Prostate gland (tissue), 2 donors: ENCODE results near the gene PDE2A. TPM values are rescaled to one million over a fixed set of nuclear protein-coding genes. Genes with fewer than 3 reads are reported as not detected.

ENCODE experiments used
- DNase-seq: peaks from one replicate; pipeline ENCODE4 v3.0.0-alpha.2; 2019; ENCODE audit warnings: low spot score
- H3K27ac ChIP-seq, 2 donors: fragments of 200-600 bp; sonication (generic); 2 replicates each; pipeline ENCODE4 v1.5.1; 2017 to 2019
- H3K27me3 ChIP-seq: fragments of 200-600 bp; sonication (generic); replicated peaks from 2 replicates; pipeline ENCODE4 v1.5.1; 2019; ENCODE audit not compliant: insufficient read depth
- H3K36me3 ChIP-seq, 2 donors: fragments of 200-600 bp; sonication (generic); 1 replicate in 1 of 2; 2 replicates in 1 of 2; pipeline versions ENCODE4 v1.5.1 to v1.8.1; 2017 to 2019
- H3K4me1 ChIP-seq: fragments of 200-600 bp; sonication (generic); replicated peaks from 2 replicates; pipeline ENCODE4 v1.5.1; 2019
- H3K4me3 ChIP-seq, 2 donors: fragments of 200-600 bp; sonication (generic); 2 replicates each; pipeline ENCODE4 v1.5.1; 2017 to 2019
- H3K9me3 ChIP-seq: fragments of 200-600 bp; sonication (generic); 2 replicates; pipeline ENCODE4 v1.5.1; 2017
- CTCF ChIP-seq, 4 experiments: fragments of 200-600 bp in 2 of 4; fragments of 450-650 bp in 2 of 4; sonication (generic) in 2 of 4; IDR thresholded peaks; 1 replicate in 3 of 4; 2 replicates in 1 of 4; pipeline ENCODE4 v1.5.1; 2016 to 2019; ENCODE audit warnings: antibody characterized with exemption in 4 of 4, mild to moderate bottlenecking in 2 of 4, moderate library complexity in 2 of 4
- POLR2A ChIP-seq: fragments of 450-650 bp; IDR thresholded peaks from one replicate; pipeline ENCODE4 v1.6.1; 2016; ENCODE audit warnings: antibody characterized with exemption, mild to moderate bottlenecking
- POLR2AphosphoS5 ChIP-seq: sonication (generic); formaldehyde crosslinking; IDR thresholded peaks from one replicate; pipeline ENCODE4 v1.6.1; 2017; ENCODE audit warnings: antibody characterized with exemption
- WGBS: methylation state at CpG from one replicate; pipeline ENCODE4 v1.1.5; 2018; 5-methylcytosine and 5-hydroxymethylcytosine counted together
- intact Hi-C: fragments of 100-400 bp; cut with DNase I; formaldehyde crosslinking; loops from one replicate; pipeline ENCODE4 v1.14.2; 2022
- total RNA-seq, 2 donors: library from RNA; depleted of rRNA; stranded (reverse); fragments of >200 nt; gene quantifications; one replicate each; pipeline ENCODE4 v1.1.0, GENCODE V29; 2016

PDE2A gene
- total RNA-seq, 2 donors from 2014 or later, result 24.2 to 47.7 TPM

DNA sequence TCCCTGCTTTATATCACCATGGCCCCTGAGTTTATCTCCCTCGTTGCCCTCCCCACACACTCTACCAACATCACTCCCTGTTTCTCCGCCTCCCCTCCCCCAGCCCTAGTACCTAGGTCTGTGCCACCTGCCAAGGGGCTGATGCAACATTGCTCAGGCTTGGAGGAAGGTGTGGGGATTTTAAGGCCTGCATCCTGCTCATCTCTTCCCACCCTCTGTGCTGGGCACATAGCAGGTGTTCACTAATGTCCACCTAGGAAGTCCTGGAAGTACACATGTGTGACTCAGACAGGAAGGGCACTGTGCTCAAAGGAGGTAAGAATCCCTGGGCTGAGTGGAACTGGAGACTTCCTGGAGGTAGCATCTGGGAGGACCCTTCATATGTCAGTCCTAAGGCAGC lies 37.0 kb downstream of the PDE2A start:
- no peak for DNase-seq
- H3K27me3 ChIP-seq, result peaks cover 2% of the 10 kb centered on the region
- no peak overlapping the region for H3K4me3 ChIP-seq
- H3K36me3 ChIP-seq, result no peaks in the 10 kb centered on the region
- intact Hi-C loops, result no loop called here
- no peak overlapping the region for H3K27ac ChIP-seq
- H3K9me3 ChIP-seq, result no peaks in the 10 kb centered on the region
- no peaks in the 10 kb centered on the region for H3K4me1 ChIP-seq
- TF ChIP-seq POLR2AphosphoS5 (no peak), POLR2A (no peak), CTCF (IDR thresholded peaks at IDR 0.05) (no peak)
- 97% methylated on average over 2 of the region's 2 CpGs for WGBS

- intact Hi-C loops, result no loop called here
- Histone ChIP-seq H3K27ac (no peak overlapping the region), H3K4me3 (no peak overlapping the region), H3K27me3 (peaks cover 1% of the 10 kb centered on the region), H3K4me1 (no peaks in the 10 kb centered on the region), H3K36me3 (no peaks in the 10 kb centered on the region), H3K9me3 (no peaks in the 10 kb centered on the region)
- DNase-seq, result no peak
- no peak for TF ChIP-seq POLR2AphosphoS5
- TF ChIP-seq CTCF (IDR thresholded peaks at IDR 0.05), result no peak
- no peak for TF ChIP-seq POLR2A
- 84% methylated on average over 3 of the region's 3 CpGs for WGBS
Observed at GRCh38 chr11:72636376-72636775, 37.8 kb downstream of the PDE2A start.

- intact Hi-C loops, result no loop called here
- H3K36me3 ChIP-seq, result no peaks in the 10 kb centered on the region
- TF ChIP-seq POLR2A (no peak), POLR2AphosphoS5 (no peak), CTCF (IDR thresholded peaks at IDR 0.05) (no peak)
- H3K4me3 ChIP-seq, result no peak overlapping the region
- no peaks in the 10 kb centered on the region for H3K9me3 ChIP-seq
- no peak overlapping the region for H3K27ac ChIP-seq
- no peaks in the 10 kb centered on the region for H3K4me1 ChIP-seq
- 77% methylated on average over 6 of the region's 6 CpGs for WGBS
- H3K27me3 ChIP-seq, result no peaks in the 10 kb centered on the region
- no peak for DNase-seq
Observed at GRCh38 chr11:72635933-72636332, 38.3 kb downstream of the PDE2A start.

DNA sequence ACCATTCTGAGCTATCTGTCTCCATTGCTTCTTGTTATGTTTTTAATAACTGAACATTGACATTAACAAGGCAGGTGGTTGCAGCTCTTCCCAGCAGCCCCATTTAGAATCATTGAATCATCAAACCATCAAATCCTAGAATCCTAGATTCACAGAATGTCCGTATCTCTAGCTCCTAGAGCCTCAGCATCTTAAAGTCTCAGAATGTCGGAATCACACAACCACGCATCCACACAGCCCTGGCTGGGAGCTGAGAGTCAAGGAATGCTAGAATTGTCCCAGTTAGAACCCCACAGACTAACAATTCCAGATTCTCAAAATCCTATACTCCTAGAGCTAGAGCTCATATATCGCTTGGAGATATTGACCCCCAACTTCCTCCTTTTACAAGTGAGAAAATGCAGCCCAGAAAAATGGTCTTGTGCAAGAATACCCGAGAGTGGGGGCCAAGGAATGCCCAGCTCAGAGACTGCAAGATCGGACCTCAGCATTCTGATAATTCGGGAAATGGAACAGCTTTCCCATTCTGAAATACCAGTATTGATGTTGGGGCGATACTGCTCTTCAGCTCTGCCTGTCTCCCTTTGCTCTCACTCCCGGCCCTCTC lies 38.8 kb downstream of the PDE2A start:
- Histone ChIP-seq H3K4me1 (no peaks in the 10 kb centered on the region), H3K27me3 (no peaks in the 10 kb centered on the region), H3K36me3 (no peaks in the 10 kb centered on the region), H3K27ac (no peak overlapping the region), H3K9me3 (no peaks in the 10 kb centered on the region), H3K4me3 (no peak overlapping the region)
- WGBS, result 85% methylated on average over 9 of the region's 9 CpGs
- intact Hi-C loops, result no loop called here
- TF ChIP-seq CTCF (IDR thresholded peaks at IDR 0.05) (no peak), POLR2AphosphoS5 (no peak), POLR2A (no peak)
- no peak for DNase-seq

DNA sequence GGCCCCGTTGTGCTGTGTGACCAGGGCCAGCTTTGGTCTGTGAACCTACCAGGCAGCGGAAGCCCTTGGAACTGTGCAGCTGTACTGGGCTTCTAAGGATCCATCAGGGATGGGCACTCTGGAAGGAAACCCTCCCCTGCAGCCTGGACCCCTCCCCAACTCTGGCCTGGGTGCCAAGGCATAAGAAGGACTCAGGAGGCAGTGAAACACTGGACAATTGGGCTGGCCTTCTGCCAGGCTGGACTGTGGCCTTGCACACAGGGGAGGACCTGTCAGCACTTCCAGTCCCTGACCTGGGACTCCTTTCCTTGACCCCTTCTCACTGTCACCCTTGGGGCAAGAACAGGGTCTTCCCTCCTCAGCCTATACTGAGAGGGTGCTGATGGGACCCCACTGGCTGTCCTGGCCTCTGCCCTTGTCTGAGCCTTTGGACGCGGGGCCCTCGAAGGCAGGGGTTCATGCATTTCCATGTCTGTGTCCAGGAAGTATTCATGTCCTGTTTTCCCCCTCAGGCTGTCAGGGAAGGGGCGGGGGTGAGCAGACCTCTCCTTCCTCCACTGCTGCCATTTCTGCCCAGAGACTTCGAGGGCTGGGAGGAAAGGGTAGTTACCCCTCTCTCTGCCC lies 39.6 kb downstream of the PDE2A start:
- no peak for TF ChIP-seq CTCF (IDR thresholded peaks at IDR 0.05)
- no peak for TF ChIP-seq POLR2AphosphoS5
- no peak for TF ChIP-seq POLR2A
- Histone ChIP-seq H3K27ac (no peak overlapping the region), H3K4me3 (no peak overlapping the region), H3K9me3 (no peaks in the 10 kb centered on the region), H3K4me1 (no peaks in the 10 kb centered on the region), H3K36me3 (no peaks in the 10 kb centered on the region), H3K27me3 (no peaks in the 10 kb centered on the region)
- 70% methylated on average over 7 of the region's 7 CpGs for WGBS
- intact Hi-C loops, result no loop called here
- no peak for DNase-seq
